NCI-H2227 treated with DMSO at 0.1 percent for 48 hours (cell line): ENCODE measurements around the gene RHOA.

Experiments used
- DNase-seq: peaks from one replicate; lab custom pipeline; 2025; lab: John Stamatoyannopoulos, UW

Gene RHOA

GRCh38 chr3:49324768-49325167 is 87.0 kb downstream of the RHOA start:
- DNase-seq = no peak

GRCh38 chr3:49316696-49317457 is 94.9 kb downstream of the RHOA start:
- DNase-seq = no peak

DNA sequence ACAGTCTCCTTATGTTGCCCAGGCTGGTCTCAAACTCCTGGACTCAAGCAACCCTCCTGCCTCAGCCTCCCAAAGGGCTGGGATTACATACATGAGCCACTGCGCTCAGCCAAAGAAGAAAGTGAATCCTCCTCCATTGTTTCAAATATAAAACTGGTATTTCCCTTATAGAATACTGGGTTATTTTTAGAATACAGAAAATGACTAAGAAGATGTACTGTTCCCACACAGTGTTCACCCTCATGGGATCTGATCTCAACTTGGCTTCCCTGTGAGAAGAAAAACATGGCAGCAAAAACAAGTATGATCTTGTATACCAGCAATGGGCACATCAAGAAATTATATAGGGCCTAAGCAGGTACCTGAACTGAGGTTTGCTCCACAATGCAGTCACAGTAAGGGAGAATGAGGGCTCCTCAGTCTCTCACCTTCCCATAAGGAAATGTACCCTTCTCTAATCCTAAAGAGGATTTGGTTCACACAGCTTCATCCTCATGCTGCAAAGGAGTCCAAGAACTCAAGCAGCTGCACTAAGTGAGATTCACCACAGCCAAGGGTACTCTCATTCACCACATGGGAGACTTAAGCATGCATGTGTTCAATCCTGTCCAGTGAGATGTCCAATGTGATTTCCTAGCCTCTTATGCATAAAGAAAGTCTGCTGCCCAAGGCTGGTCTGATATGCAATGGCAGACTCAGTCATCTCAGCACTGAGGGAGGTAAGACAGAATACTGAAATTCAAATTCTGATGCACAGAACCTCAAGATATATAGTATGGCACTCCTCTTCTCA is 97.7 kb downstream of the RHOA start:
- DNase-seq = no peak

GRCh38 chr3:49311283-49311682 is 100.5 kb downstream of the RHOA start:
- no peak for DNase-seq

DNA sequence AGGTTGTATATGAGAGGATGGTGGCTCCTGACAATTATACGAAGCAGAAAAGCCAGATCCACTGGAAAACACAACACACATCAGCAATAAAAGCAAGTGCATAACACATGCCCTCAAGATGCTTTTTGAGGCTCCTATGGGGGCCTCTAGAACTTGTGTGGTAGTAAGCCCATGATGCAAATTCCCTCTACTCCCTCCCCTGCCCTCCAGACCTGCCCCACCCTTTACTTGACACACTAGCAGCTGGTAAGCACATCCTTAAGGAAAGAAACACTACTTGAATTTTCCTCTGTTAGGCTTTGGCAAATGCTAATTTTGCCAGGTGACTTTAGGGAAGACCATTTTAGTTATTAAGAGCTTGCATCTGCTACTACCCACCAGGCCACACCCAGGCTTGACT is 101.1 kb downstream of the RHOA start:
- DNase-seq = no peak
